ENCODE data around the gene CD300E.

DNA sequence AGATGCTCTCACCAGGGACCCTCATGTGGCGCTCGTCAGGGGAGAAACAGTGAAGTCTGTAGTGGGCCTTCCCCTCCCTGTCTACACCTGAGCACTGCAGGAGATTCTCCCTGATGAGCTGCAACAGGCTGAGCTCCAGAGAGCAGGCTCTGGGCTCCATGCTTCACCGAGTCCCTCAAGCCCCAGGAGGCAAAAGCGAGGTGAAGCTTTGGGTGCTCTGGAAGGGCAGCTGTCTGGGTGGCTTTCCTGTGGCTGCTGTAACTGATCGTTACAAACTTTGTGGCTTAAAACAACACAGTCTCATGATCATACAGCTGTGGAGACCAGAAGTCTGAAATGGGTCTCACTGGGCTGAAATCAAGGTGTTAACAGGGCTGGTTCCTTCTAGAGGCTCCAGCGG lies 19.3 kb downstream of the CD300E start:
- no peak for TF ChIP-seq POLR2A (IDR thresholded peaks at IDR 0.05; ENCODE audit: low read depth, low read length)
- no peak for TF ChIP-seq EZH2 (IDR thresholded peaks at IDR 0.05; ENCODE audit: borderline replicate concordance, low read depth, low read length, severe bottlenecking)

Data from endothelial cell of umbilical vein (primary cell).